ENCODE data around the gene RCAN2.
A peak's percentile ranks its signal among the peaks of the same experiment; 100 is the strongest.

The RCAN2 gene

GRCh38 chr6:46246081-46246480 is 245.2 kb downstream of the RCAN2 start:
- DNase-seq: no peak

- DNase-seq: no peak
These were observed 246.6 kb downstream of the RCAN2 start for GRCh38 chr6:46244670-46245069.

- no peak for DNase-seq
These were observed 247.5 kb downstream of the RCAN2 start for GRCh38 chr6:46243754-46244153.

GRCh38 chr6:46242921-46243320 is 248.3 kb downstream of the RCAN2 start:
- DNase-seq: no peak

GRCh38 chr6:46240866-46241565 is 250.2 kb downstream of the RCAN2 start:
- no peak for DNase-seq

GRCh38 chr6:46236752-46237151 is 254.5 kb downstream of the RCAN2 start:
- DNase-seq: no peak

- no peak for DNase-seq
These were observed 256.0 kb downstream of the RCAN2 start for GRCh38 chr6:46235242-46235641.

- DNase-seq: no peak
These were observed 256.5 kb downstream of the RCAN2 start for GRCh38 chr6:46234700-46235099.

- no peak for DNase-seq
These were observed 257.1 kb downstream of the RCAN2 start for GRCh38 chr6:46234156-46234556.

- no peak for DNase-seq
These were observed 258.1 kb downstream of the RCAN2 start for GRCh38 chr6:46233129-46233528.

GRCh38 chr6:46222286-46222685 is 269.0 kb downstream of the RCAN2 start:
- DNase-seq: no peak

GRCh38 chr6:46221222-46221793 is 269.9 kb downstream of the RCAN2 start:
- DNase-seq: no peak

GRCh38 chr6:46220352-46221221 is 270.7 kb downstream of the RCAN2 start:
- DNase-seq: peak; percentile 12

GRCh38 chr6:46219661-46220060 is 271.6 kb downstream of the RCAN2 start:
- DNase-seq: no peak

- no peak for DNase-seq
These were observed 272.8 kb downstream of the RCAN2 start for GRCh38 chr6:46218457-46218856.

- DNase-seq: no peak
These were observed 273.5 kb downstream of the RCAN2 start for GRCh38 chr6:46217671-46218131.

GRCh38 chr6:46216879-46217278 is 274.4 kb downstream of the RCAN2 start:
- DNase-seq: no peak

- no peak for DNase-seq
These were observed 275.5 kb downstream of the RCAN2 start for GRCh38 chr6:46215777-46216176.

- DNase-seq: no peak
These were observed 276.0 kb downstream of the RCAN2 start for GRCh38 chr6:46215213-46215612.

GRCh38 chr6:46211917-46212316 is 279.3 kb downstream of the RCAN2 start:
- DNase-seq: no peak

GRCh38 chr6:46210294-46210693 is 281.0 kb downstream of the RCAN2 start:
- no peak for DNase-seq

GRCh38 chr6:46208303-46208702 is 282.9 kb downstream of the RCAN2 start:
- no peak for DNase-seq

GRCh38 chr6:46207174-46207573 is 284.1 kb downstream of the RCAN2 start:
- no peak for DNase-seq

All from stimulated activated CD4-positive, alpha-beta T cell treated with anti-CD3 and anti-CD28 coated beads, Interleukin-4, amount 100 ng/mL, for 24 hours (primary cell).